T-helper 1 cell treated with Interleukin-12 subunit alpha and Interleukin-12 subunit beta and Interleukin-4 antibody, amounts not matched to agents 30 ng/mL and 1 ng/mL, for 36 hours (primary cell): ENCODE measurements around the gene DHH. TPM values are rescaled to one million over a fixed set of nuclear protein-coding genes. Genes with fewer than 3 reads are reported as not detected.

Experiments used
- total RNA-seq: library from RNA; stranded (reverse); gene quantifications from 2 replicates; pipeline ENCODE4 v1.2.3, GENCODE V29; 2022

Gene DHH
- total RNA-seq, 1 donor from 2014 or later: not detected

Other genes starting within 250 kb of the DHH start
- 125 and 126 TPM in 2 replicates for gene DDX23, start 242.6 kb downstream of the DHH start, total RNA-seq
- gene RND1, start 228.9 kb downstream of the DHH start, total RNA-seq: 4.0 and 5.6 TPM in 2 replicates
- 74.2 and 83.6 TPM in 2 replicates for gene FKBP11, start 169.3 kb downstream of the DHH start, total RNA-seq
- 150 and 164 TPM in 2 replicates for gene ARF3, start 137.3 kb downstream of the DHH start, total RNA-seq
- 1.3 and 1.6 TPM in 2 replicates for gene WNT10B, start 123.1 kb downstream of the DHH start, total RNA-seq
- 0.22 TPM in 1 of 2 replicates, not detected in the other for gene WNT1, start 116.5 kb downstream of the DHH start, total RNA-seq
- 0.07 and 0.29 TPM in 2 replicates for gene DDN, start 95.4 kb downstream of the DHH start, total RNA-seq
- 73.7 and 74.8 TPM in 2 replicates for gene PRKAG1, start 76.0 kb downstream of the DHH start, total RNA-seq
- gene KMT2D, start 34.0 kb downstream of the DHH start, total RNA-seq: 107 and 123 TPM in 2 replicates
- gene RHEBL1, start 24.8 kb downstream of the DHH start, total RNA-seq: 10.4 and 11.1 TPM in 2 replicates
- 61.9 and 64.4 TPM in 2 replicates for gene LMBR1L, start 16.0 kb upstream of the DHH start, total RNA-seq
- gene TUBA1B, start 36.6 kb upstream of the DHH start, total RNA-seq: 1,474 and 1,482 TPM in 2 replicates
- 57.8 and 58.6 TPM in 2 replicates for gene TUBA1A, start 94.3 kb upstream of the DHH start, total RNA-seq
- gene TUBA1C, start 170.3 kb upstream of the DHH start, total RNA-seq: 204 and 205 TPM in 2 replicates
- not detected in 2 replicates for gene PRPH, start 200.3 kb upstream of the DHH start, total RNA-seq
- gene TROAP, start 228.5 kb upstream of the DHH start, total RNA-seq: 62.2 and 67.1 TPM in 2 replicates
- gene C1QL4, start 242.4 kb upstream of the DHH start, total RNA-seq: not detected in 2 replicates